Choroid plexus epithelial cell (primary cell): ENCODE data around the gene DNAH1.

Source experiments
- DNase-seq: peaks from one replicate; pipeline ENCODE4 v3.0.0-alpha.2; 2010; ENCODE audit warnings: low read depth
- H3K4me3 ChIP-seq: 2 replicates; pipeline ENCODE4 v1.5.1; 2011; ENCODE audit warnings: low read depth, mild to moderate bottlenecking, control low read depth, low read length, moderate library complexity
- CTCF ChIP-seq: conservative IDR thresholded peaks from 2 replicates; pipeline ENCODE4 v1.5.1; 2011; ENCODE audit warnings: low read depth, mild to moderate bottlenecking, control low read depth, inconsistent platforms, low read length, moderate library complexity

The DNAH1 gene

GRCh38 chr3:52401021-52401420 lies 84.9 kb downstream of the DNAH1 start:
- DNase-seq, result no peak
- no peak overlapping the region for H3K4me3 ChIP-seq
- no peak for TF ChIP-seq CTCF

- no peak for DNase-seq
- H3K4me3 ChIP-seq, result no peak overlapping the region
- no peak for TF ChIP-seq CTCF
Measured at GRCh38 chr3:52401551-52401950, 85.4 kb downstream of the DNAH1 start.

- H3K4me3 ChIP-seq, result no peak overlapping the region
- DNase-seq, result no peak
- no peak for TF ChIP-seq CTCF
Measured at GRCh38 chr3:52402101-52402521, 86.0 kb downstream of the DNAH1 start.

GRCh38 chr3:52402706-52403270 lies 86.7 kb downstream of the DNAH1 start:
- TF ChIP-seq CTCF, result no peak
- no peak overlapping the region for H3K4me3 ChIP-seq
- no peak for DNase-seq

- no peak overlapping the region for H3K4me3 ChIP-seq
- TF ChIP-seq CTCF, result no peak
- no peak for DNase-seq
Measured at GRCh38 chr3:52403271-52403841, 87.2 kb downstream of the DNAH1 start.

GRCh38 chr3:52403955-52404354 lies 87.8 kb downstream of the DNAH1 start:
- no peak overlapping the region for H3K4me3 ChIP-seq
- no peak for DNase-seq
- TF ChIP-seq CTCF, result no peak

- no peak for TF ChIP-seq CTCF
- H3K4me3 ChIP-seq, result no peak overlapping the region
- DNase-seq, result no peak
Measured at GRCh38 chr3:52404391-52404790, 88.3 kb downstream of the DNAH1 start.
